Esophagus muscularis mucosa (tissue), 4 donors: Measurements from ENCODE around the gene NLRP11.
"Not testable (repeated sequence)": the region's sequence is repeated elsewhere in the genome, so short reads cannot be mapped to it uniquely, and the experiment has no call there.

ENCODE experiments used
- CTCF ChIP-seq, 3 experiments: fragments of 200-600 bp in 2 of 3; fragments of 450-650 bp in 1 of 3; sonication (generic) in 2 of 3; IDR thresholded peaks; one replicate each; pipeline ENCODE4 v1.5.1; 2017 to 2019; ENCODE audit warnings: antibody characterized with exemption in 3 of 3, mild to moderate bottlenecking in 2 of 3, moderate library complexity in 1 of 3
- EP300 ChIP-seq: sonication (generic); formaldehyde crosslinking; IDR thresholded peaks from one replicate; pipeline ENCODE4 v1.6.1; 2017; ENCODE audit warnings: antibody characterized with exemption
- POLR2A ChIP-seq: fragments of 450-650 bp; IDR thresholded peaks from one replicate; pipeline ENCODE4 v1.6.1; 2017; ENCODE audit warnings: antibody characterized with exemption, moderate library complexity, mild to moderate bottlenecking, low read depth
- POLR2AphosphoS5 ChIP-seq, 2 donors: sonication (generic); formaldehyde crosslinking; IDR thresholded peaks; one replicate each; pipeline ENCODE4 v1.6.1; 2017; ENCODE audit warnings: antibody characterized with exemption in 2 of 2

- not testable (repeated sequence) for TF ChIP-seq POLR2AphosphoS5 (IDR thresholded peaks at IDR 0.05); CTCF (IDR thresholded peaks at IDR 0.05); EP300; POLR2A
Observed at GRCh38 chr19:55758797-55759196, 73.0 kb downstream of the NLRP11 start, which contains the start of gene RFPL4A.
